Transverse colon (tissue), 4 donors: ENCODE measurements around the gene KRT1. TPM values are rescaled to one million over a fixed set of nuclear protein-coding genes. Genes with fewer than 3 reads are reported as not detected.
A peak's percentile ranks its signal among the peaks of the same experiment; 100 is the strongest.

ENCODE experiments used
- DNase-seq: peaks from one replicate; pipeline ENCODE4 v3.0.0-alpha.2; 2019
- H3K27ac ChIP-seq, 4 donors: fragments of 200-600 bp; sonication (generic); 2 replicates each; pipeline ENCODE4 v1.5.1; 2016 to 2018; ENCODE audit warnings: inconsistent platforms in 4 of 4
- H3K27me3 ChIP-seq: fragments of 200-600 bp; sonication (generic); 2 replicates; pipeline ENCODE4 v1.5.1; 2017; ENCODE audit warnings: inconsistent platforms
- H3K36me3 ChIP-seq, 4 donors: fragments of 200-600 bp; sonication (generic); 2 replicates each; pipeline ENCODE4 v1.5.1; 2017 to 2019; ENCODE audit warnings: inconsistent platforms in 4 of 4
- H3K4me1 ChIP-seq, 4 donors: fragments of 200-600 bp; sonication (generic); 2 replicates each; pipeline ENCODE4 v1.5.1; 2017 to 2020; ENCODE audit warnings: inconsistent platforms in 4 of 4
- H3K4me3 ChIP-seq, 4 donors: fragments of 200-600 bp; sonication (generic); 1 replicate in 1 of 4; 2 replicates in 3 of 4; pipeline versions ENCODE4 v1.5.1 to v1.6.1; 2017 to 2019; ENCODE audit warnings: inconsistent platforms in 4 of 4
- H3K9me3 ChIP-seq, 2 donors: fragments of 200-600 bp; sonication (generic); 2 replicates each; pipeline ENCODE4 v1.5.1; 2017 to 2019; ENCODE audit warnings: inconsistent platforms in 2 of 2
- CTCF ChIP-seq, 5 experiments: fragments of 200-600 bp in 3 of 5; fragments of 450-650 bp in 2 of 5; sonication (generic) in 3 of 5; IDR thresholded peaks; 1 replicate in 2 of 5; 2 replicates in 3 of 5; pipeline ENCODE4 v1.5.1; 2016 to 2017; ENCODE audit warnings: antibody characterized with exemption in 5 of 5, inconsistent platforms in 3 of 5, mild to moderate bottlenecking in 2 of 5, moderate library complexity in 1 of 5
- EP300 ChIP-seq: sonication (generic); formaldehyde crosslinking; IDR thresholded peaks from one replicate; pipeline ENCODE4 v1.6.1; 2017; ENCODE audit warnings: antibody characterized with exemption, low read depth
- POLR2A ChIP-seq: fragments of 450-650 bp; IDR thresholded peaks from one replicate; pipeline ENCODE4 v1.6.1; 2016; ENCODE audit warnings: antibody characterized with exemption, mild to moderate bottlenecking, moderate library complexity
- POLR2AphosphoS5 ChIP-seq, 3 donors: sonication (generic); formaldehyde crosslinking; IDR thresholded peaks; one replicate each; pipeline ENCODE4 v1.6.1; 2016; ENCODE audit warnings: antibody characterized with exemption in 3 of 3
- WGBS, 2 donors: methylation state at CpG; one replicate each; pipeline ENCODE4 v1.1.5; 2018; ENCODE audit warnings: low coverage in 1 of 2; 5-methylcytosine and 5-hydroxymethylcytosine counted together
- in situ Hi-C, 4 donors: fragments of 200-750 bp; cut with MboI; loops; one replicate each; pipeline versions ENCODE4 v1.15.0 to v1.15.1; 2017; ENCODE audit warnings: low sequenced_read_pairs in 3 of 4, low pct_ligation_motif_present in 1 of 4, low pct_unique_long_range_greater_than_20kb in 1 of 4
- intact Hi-C: fragments of 100-400 bp; cut with DNase I; formaldehyde crosslinking; loops from one replicate; pipeline ENCODE4 v1.15.1; 2023; ENCODE audit warnings: low total_unique reads
- total RNA-seq, 4 donors: library from RNA; depleted of rRNA; stranded (reverse); fragments of >200 nt; gene quantifications; one replicate each; pipeline ENCODE4 v1.1.0, GENCODE V29; 2016

Gene KRT1
- total RNA-seq, 4 donors from 2014 or later: not detected

- DNase-seq: no peak
- intact Hi-C loops (no loop called here), in situ Hi-C loops (no loop called here)
- no peaks in the 10 kb centered on the region for H3K9me3 ChIP-seq
- TF ChIP-seq POLR2A (no peak), POLR2AphosphoS5 (IDR thresholded peaks at IDR 0.05) (no peak), EP300 (no peak), CTCF (IDR thresholded peaks at IDR 0.05) (no peak)
- peaks cover 14% of the 10 kb centered on the region for H3K27me3 ChIP-seq
- H3K36me3 ChIP-seq: no peaks in the 10 kb centered on the region
- H3K4me3 ChIP-seq: no peak within 1 kb of the TSS
- WGBS, 2 donors: 90 to 91% methylated on average over 4 to 16 of the region's 16 CpGs
- H3K4me1 ChIP-seq: peaks cover 0 to 10% (median 3%) of the 10 kb centered on the region in 4 donors
- no peak within 1 kb of the TSS for H3K27ac ChIP-seq
Observed at GRCh38 chr12:52651726-52652261, 28.4 kb downstream of the KRT1 start, which contains the start of gene KRT2. TSS of gene KRT2 (minus strand) at chr12:52652211. CDS start at chr12:52652142, 69 bp downstream.

GRCh38 chr12:52650520-52651081 is 29.6 kb downstream of the KRT1 start:
- peaks cover 14% of the 10 kb centered on the region for H3K27me3 ChIP-seq
- 24% methylated on average over 4 to 12 of the region's 12 CpGs for WGBS, 2 donors
- H3K27ac ChIP-seq: peak overlapping the region in 1 of 4 donors; percentile 18
- no peaks in the 10 kb centered on the region for H3K36me3 ChIP-seq
- H3K4me3 ChIP-seq: no peak overlapping the region
- DNase-seq: no peak
- peaks cover 0 to 10% (median 3%) of the 10 kb centered on the region in 4 donors for H3K4me1 ChIP-seq
- TF ChIP-seq POLR2AphosphoS5 (IDR thresholded peaks at IDR 0.05): no peak
- TF ChIP-seq POLR2A: no peak
- TF ChIP-seq EP300: no peak
- no peak for TF ChIP-seq CTCF (IDR thresholded peaks at IDR 0.05)
- H3K9me3 ChIP-seq: no peaks in the 10 kb centered on the region
- in situ Hi-C loops (no loop called here), intact Hi-C loops (loop anchor here (1.0 kb wide), 1 partner anchor 21 kb away; no protein-coding TSS in a partner anchor)

- no peak overlapping the region for H3K27ac ChIP-seq
- DNase-seq: no peak
- 78 to 92% methylated on average over 2 to 6 of the region's 6 CpGs for WGBS, 2 donors
- H3K4me1 ChIP-seq: peaks cover 0 to 10% (median 3%) of the 10 kb centered on the region in 4 donors
- no peaks in the 10 kb centered on the region for H3K9me3 ChIP-seq
- no peaks in the 10 kb centered on the region for H3K36me3 ChIP-seq
- H3K27me3 ChIP-seq: peaks cover 7% of the 10 kb centered on the region
- in situ Hi-C loops: no loop called here
- intact Hi-C loops: no loop called here
- no peak for TF ChIP-seq CTCF (IDR thresholded peaks at IDR 0.05)
- no peak for TF ChIP-seq EP300
- TF ChIP-seq POLR2A: no peak
- TF ChIP-seq POLR2AphosphoS5 (IDR thresholded peaks at IDR 0.05): no peak
- H3K4me3 ChIP-seq: no peak overlapping the region
Observed at GRCh38 chr12:52649066-52649465, 31.1 kb downstream of the KRT1 start.

GRCh38 chr12:52648012-52648550 is 32.1 kb downstream of the KRT1 start:
- WGBS, 2 donors: 94% methylated on average over 8 of the region's 8 CpGs; no CpG with 5 or more reads in 1 of the 2 donors

More at GRCh38 chr12:52648012-52648550, 32.1 kb downstream of the KRT1 start:
- no peaks in the 10 kb centered on the region for H3K9me3 ChIP-seq
- no peak for TF ChIP-seq POLR2A
- no peak for TF ChIP-seq POLR2AphosphoS5 (IDR thresholded peaks at IDR 0.05)
- TF ChIP-seq CTCF (IDR thresholded peaks at IDR 0.05): no peak
- TF ChIP-seq EP300: no peak
- H3K27ac ChIP-seq: no peak overlapping the region
- intact Hi-C loops (no loop called here), in situ Hi-C loops (no loop called here)
- H3K36me3 ChIP-seq: no peaks in the 10 kb centered on the region
- peaks cover 0 to 10% (median 3%) of the 10 kb centered on the region in 4 donors for H3K4me1 ChIP-seq
- no peak overlapping the region for H3K4me3 ChIP-seq
- DNase-seq: no peak
- H3K27me3 ChIP-seq: no peaks in the 10 kb centered on the region
